ENCODE data around the gene RECQL5. TPM values are rescaled to one million over a fixed set of nuclear protein-coding genes. Genes with fewer than 3 reads are reported as not detected.

RECQL5 gene
- polyA plus RNA-seq, 1 donor (not counting 4 experiments of a cell fraction or from before 2014, with no cell fraction given) = 11.9 TPM

- Histone ChIP-seq H3K9me1 (ENCODE audit: control insufficient read depth, extremely low read depth, insufficient read depth, low read length) (no peaks in the 10 kb centered on the region), H3K4me1 (ENCODE audit: control insufficient read depth, extremely low read depth, insufficient read depth, low read length) (peaks cover 7% of the 10 kb centered on the region), H3K9me3 (ENCODE audit: control insufficient read depth, low read depth, low read length) (no peaks in the 10 kb centered on the region), H3K4me2 (ENCODE audit: control insufficient read depth, extremely low read depth, insufficient read depth, low read depth, low read length) (no peak overlapping the region), H3K9ac (ENCODE audit: control insufficient read depth, extremely low read depth, insufficient read depth, low read length) (no peak overlapping the region), H4K20me1 (ENCODE audit: control insufficient read depth, extremely low read depth, insufficient read depth, low read length) (peaks cover 4% of the 10 kb centered on the region), H3K27ac (ENCODE audit: control insufficient read depth, insufficient read depth, low read length) (no peak overlapping the region), H3K27me3 (ENCODE audit: control insufficient read depth, extremely low read depth, insufficient read depth, low read length) (no peaks in the 10 kb centered on the region), H3K36me3 (ENCODE audit: control insufficient read depth in 2 of 2, extremely low read depth in 1 of 2, insufficient read depth in 2 of 2, low read length in 2 of 2) (peaks cover 23 to 35% of the 10 kb centered on the region in 2 experiments), H3K79me2 (ENCODE audit: control insufficient read depth, insufficient read depth, low read length) (peaks cover 86% of the 10 kb centered on the region), H3K4me3 (ENCODE audit: control insufficient read depth in 2 of 3, extremely low read depth in 1 of 3, insufficient read depth in 2 of 3, low read depth in 1 of 3, low read length in 3 of 3) (no peak overlapping the region), H2AFZ (ENCODE audit: control insufficient read depth, low read length) (no peak overlapping the region)
- TF ChIP-seq EZH2 (IDR thresholded peaks at IDR 0.05; ENCODE audit: low read length) (no peak), CTCF (optimal IDR thresholded peaks at IDR 0.05 in 1 of 3, IDR thresholded peaks at IDR 0.05 in 1 of 3, conservative IDR thresholded peaks at IDR 0.05 in 1 of 3; ENCODE audit: extremely low read depth in 1 of 3, insufficient read depth in 2 of 3, low read length in 3 of 3) (no peak)
- FAIRE-seq = no peak
- dilution Hi-C loops (cut with MboI; ENCODE audit: extremely low pct_ligation_motif_present, low sequenced_read_pairs) = loop anchor here (10.0 kb wide), 1 partner anchor 53 kb away; the partner anchor contains the start of gene ITGB4
- DNase-seq (ENCODE audit: low read depth, low spot score) = no peak
Measured at GRCh38 chr17:75672011-75672410, 5.1 kb upstream of the RECQL5 start.

DNA sequence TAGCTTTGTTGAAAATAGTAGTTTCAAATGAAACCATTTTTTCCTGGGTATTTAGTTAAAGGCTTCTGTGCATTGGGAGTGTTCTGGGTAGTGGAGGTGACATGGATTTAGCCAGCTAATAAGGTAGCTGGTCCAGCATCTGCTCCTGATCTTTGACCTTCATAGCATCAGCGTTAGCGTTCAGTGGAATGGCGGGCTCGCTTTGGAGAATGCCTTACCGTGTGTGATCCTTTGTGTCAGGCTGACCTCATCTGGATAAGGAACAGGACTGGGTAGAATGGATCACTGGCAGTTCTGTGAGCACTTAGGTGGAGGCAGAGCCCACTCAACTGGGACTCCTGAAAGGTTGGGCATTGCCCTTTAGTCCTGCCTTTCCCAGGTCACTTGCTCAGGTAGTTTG, 3.9 kb upstream of the RECQL5 start:
- no peak overlapping the region for H3K4me3 ChIP-seq (ENCODE audit: control insufficient read depth in 2 of 3, extremely low read depth in 1 of 3, insufficient read depth in 2 of 3, low read depth in 1 of 3, low read length in 3 of 3)
- peaks cover 23 to 35% of the 10 kb centered on the region in 2 experiments for H3K36me3 ChIP-seq (ENCODE audit: control insufficient read depth in 2 of 2, extremely low read depth in 1 of 2, insufficient read depth in 2 of 2, low read length in 2 of 2)
- no peaks in the 10 kb centered on the region for H3K9me3 ChIP-seq (ENCODE audit: control insufficient read depth, low read depth, low read length)
- H3K9ac ChIP-seq (ENCODE audit: control insufficient read depth, extremely low read depth, insufficient read depth, low read length) = no peak overlapping the region
- dilution Hi-C loops (cut with MboI; ENCODE audit: extremely low pct_ligation_motif_present, low sequenced_read_pairs) = loop anchor here (10.0 kb wide), 1 partner anchor 54 kb away; the partner anchor contains the start of gene ITGB4
- no peak overlapping the region for H3K27ac ChIP-seq (ENCODE audit: control insufficient read depth, insufficient read depth, low read length)
- DNase-seq (ENCODE audit: low read depth, low spot score) = no peak
- no peak overlapping the region for H3K4me2 ChIP-seq (ENCODE audit: control insufficient read depth, extremely low read depth, insufficient read depth, low read depth, low read length)
- H3K79me2 ChIP-seq (ENCODE audit: control insufficient read depth, insufficient read depth, low read length) = peaks cover 86% of the 10 kb centered on the region
- no peak overlapping the region for H2AFZ ChIP-seq (ENCODE audit: control insufficient read depth, low read length)
- no peaks in the 10 kb centered on the region for H3K27me3 ChIP-seq (ENCODE audit: control insufficient read depth, extremely low read depth, insufficient read depth, low read length)
- peaks cover 4% of the 10 kb centered on the region for H4K20me1 ChIP-seq (ENCODE audit: control insufficient read depth, extremely low read depth, insufficient read depth, low read length)
- H3K4me1 ChIP-seq (ENCODE audit: control insufficient read depth, extremely low read depth, insufficient read depth, low read length) = peaks cover 13% of the 10 kb centered on the region
- no peak for FAIRE-seq
- TF ChIP-seq EZH2 (IDR thresholded peaks at IDR 0.05; ENCODE audit: low read length) (no peak), CTCF (optimal IDR thresholded peaks at IDR 0.05 in 1 of 3, IDR thresholded peaks at IDR 0.05 in 1 of 3, conservative IDR thresholded peaks at IDR 0.05 in 1 of 3; ENCODE audit: extremely low read depth in 1 of 3, insufficient read depth in 2 of 3, low read length in 3 of 3) (no peak)
- H3K9me1 ChIP-seq (ENCODE audit: control insufficient read depth, extremely low read depth, insufficient read depth, low read length) = no peaks in the 10 kb centered on the region
